Retinal pigment epithelial cell (primary cell): ENCODE data around the gene FBLN1.
"Not testable (repeated sequence)": the region's sequence is repeated elsewhere in the genome, so short reads cannot be mapped to it uniquely, and the experiment has no call there.

ENCODE experiments used
- DNase-seq: peaks from one replicate; pipeline ENCODE4 v3.0.0-alpha.2; 2010; ENCODE audit warnings: low read depth
- H3K4me3 ChIP-seq: 2 replicates; pipeline ENCODE4 v1.5.1; 2011; ENCODE audit warnings: mild to moderate bottlenecking, low read length, control low read depth, moderate library complexity
- CTCF ChIP-seq: conservative IDR thresholded peaks from 2 replicates; pipeline ENCODE4 v1.5.1; 2011; ENCODE audit warnings: low read depth, low read length, control low read depth, inconsistent platforms

FBLN1 gene

GRCh38 chr22:45552017-45552411, 49.3 kb downstream of the FBLN1 start:
- no peak overlapping the region for H3K4me3 ChIP-seq
- DNase-seq, result no peak
- no peak for TF ChIP-seq CTCF

DNA sequence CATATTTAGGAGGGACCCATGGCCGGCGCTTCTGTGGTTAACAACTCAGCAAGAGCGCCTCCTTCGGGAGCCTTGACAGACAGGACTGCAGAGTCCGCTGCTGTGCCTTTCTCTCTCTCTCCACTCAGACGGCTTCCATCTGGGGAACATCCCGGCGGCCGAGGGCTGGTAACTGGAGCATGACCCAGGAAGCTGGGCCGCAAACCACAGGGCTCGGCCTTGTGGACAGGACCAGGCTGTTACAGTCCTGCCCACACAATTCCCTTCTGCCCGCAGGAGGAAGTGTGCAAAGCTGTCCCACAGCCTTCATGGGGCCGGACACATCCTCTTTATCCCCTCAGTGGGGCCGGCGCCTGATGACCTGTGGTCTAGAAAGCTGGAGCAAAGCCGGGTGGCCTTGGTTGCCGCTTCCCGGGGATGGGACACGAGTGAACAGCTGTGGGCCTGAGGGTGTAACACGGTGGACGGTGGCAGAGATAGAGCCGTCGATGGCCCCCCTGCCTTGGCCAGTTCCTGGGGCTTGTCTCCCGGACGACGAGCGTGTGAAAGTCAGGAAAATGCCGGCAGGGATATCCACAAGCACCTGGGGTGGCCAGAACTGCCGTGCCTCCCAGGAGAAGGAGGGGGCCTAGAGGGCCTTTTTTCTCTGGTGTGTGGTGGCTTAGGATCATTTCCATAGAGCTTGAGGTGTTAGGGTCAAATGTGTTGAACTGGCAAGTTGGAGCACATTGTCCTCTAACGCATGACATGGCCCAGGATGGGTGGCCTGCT, 50.1 kb downstream of the FBLN1 start:
- DNase-seq, result no peak
- TF ChIP-seq CTCF, result no peak
- H3K4me3 ChIP-seq, result no peak overlapping the region

- TF ChIP-seq CTCF, result peak; percentile 99
- no peak for DNase-seq
- H3K4me3 ChIP-seq, result no peak overlapping the region
Observed at GRCh38 chr22:45553351-45554039, 50.8 kb downstream of the FBLN1 start.

- no peak overlapping the region for H3K4me3 ChIP-seq
- no peak for DNase-seq
- no peak for TF ChIP-seq CTCF
Observed at GRCh38 chr22:45554040-45554406, 51.3 kb downstream of the FBLN1 start.

DNA sequence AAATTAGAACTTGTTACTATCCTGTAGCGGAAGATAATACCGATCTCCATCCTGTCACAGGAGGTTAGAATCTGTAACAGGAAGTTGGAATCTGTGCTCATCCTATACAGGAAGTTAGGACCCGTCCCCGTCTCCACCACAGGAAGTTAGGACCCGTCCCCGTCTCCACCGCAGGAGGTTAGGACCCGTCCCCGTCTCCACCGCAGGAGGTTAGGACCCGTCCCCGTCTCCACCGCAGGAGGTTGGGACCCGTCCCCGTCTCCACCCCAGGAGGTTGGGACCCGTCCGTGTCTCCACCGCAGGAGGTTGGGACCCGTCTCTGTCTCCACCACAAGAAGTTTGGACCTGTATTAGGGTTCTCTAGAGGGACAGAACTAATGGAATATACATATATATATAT, 52.2 kb downstream of the FBLN1 start:
- no peak overlapping the region for H3K4me3 ChIP-seq
- no peak for TF ChIP-seq CTCF
- no peak for DNase-seq

GRCh38 chr22:45557926-45558325, 55.2 kb downstream of the FBLN1 start:
- not testable (repeated sequence) for H3K4me3 ChIP-seq, DNase-seq

GRCh38 chr22:45560092-45560491, 57.4 kb downstream of the FBLN1 start:
- not testable (repeated sequence) for DNase-seq, H3K4me3 ChIP-seq

DNA sequence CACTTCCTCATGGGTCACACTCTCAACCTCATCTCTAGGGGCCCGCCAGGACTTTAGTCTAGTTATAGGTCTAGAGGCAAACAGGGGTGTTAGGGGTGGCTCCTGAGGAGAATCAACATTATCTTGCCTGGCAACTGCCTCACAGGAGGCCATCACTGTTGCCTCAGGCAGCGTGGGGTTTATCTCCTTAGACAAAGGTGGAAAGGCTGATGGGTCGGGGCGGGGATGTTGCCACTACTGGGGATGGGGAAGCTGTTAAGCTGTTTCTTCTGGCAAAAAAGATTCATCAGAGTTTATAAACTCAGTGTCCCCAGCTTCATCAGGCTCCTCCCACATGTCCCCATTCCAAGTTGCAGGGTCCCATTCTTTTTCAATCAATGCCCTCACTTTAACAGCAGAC, 58.1 kb downstream of the FBLN1 start:
- H3K4me3 ChIP-seq, DNase-seq: not testable (repeated sequence)
